Measurements from ENCODE around the gene RNF130.
A peak's percentile ranks its signal among the peaks of the same experiment; 100 is the strongest.
"Not testable (repeated sequence)": the region's sequence is repeated elsewhere in the genome, so short reads cannot be mapped to it uniquely, and the experiment has no call there.

Gene RNF130

DNA sequence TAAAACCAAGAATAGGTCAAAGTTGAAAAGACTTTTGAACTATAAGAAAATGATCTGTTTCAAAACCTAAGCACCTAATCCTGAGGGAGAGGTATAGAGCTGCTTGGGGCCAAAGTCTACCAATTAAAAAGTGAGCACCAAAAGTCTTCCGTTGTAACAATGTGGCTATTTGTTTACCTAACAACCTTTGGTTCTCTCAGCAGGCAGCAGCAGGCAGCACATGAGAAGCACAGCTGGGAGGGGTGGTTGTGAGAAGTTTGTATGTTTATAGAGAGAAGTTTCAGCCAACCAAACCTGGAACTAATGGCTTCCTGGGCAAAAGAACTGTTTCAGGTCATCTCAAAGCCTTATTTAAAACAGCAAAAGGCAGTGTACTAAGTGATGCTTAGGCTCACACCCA lies 104.1 kb downstream of the RNF130 start:
- no peak for DNase-seq (ENCODE audit: low read depth)
- no peak for TF ChIP-seq CTCF (IDR thresholded peaks at IDR 0.05; ENCODE audit: low read length, missing control alignments)

GRCh38 chr5:179964015-179964414 lies 107.5 kb downstream of the RNF130 start:
- H3K4me3 ChIP-seq (replicated peaks; ENCODE audit: low read depth, low read length): no peak overlapping the region
- no peak for TF ChIP-seq CTCF (IDR thresholded peaks at IDR 0.05; ENCODE audit: low read length, missing control alignments)
- DNase-seq (ENCODE audit: low read depth): no peak

More for the DNA sequence above, 104.1 kb downstream of the RNF130 start:
- H3K4me3 ChIP-seq (replicated peaks; ENCODE audit: low read depth, low read length): no peak overlapping the region

DNA sequence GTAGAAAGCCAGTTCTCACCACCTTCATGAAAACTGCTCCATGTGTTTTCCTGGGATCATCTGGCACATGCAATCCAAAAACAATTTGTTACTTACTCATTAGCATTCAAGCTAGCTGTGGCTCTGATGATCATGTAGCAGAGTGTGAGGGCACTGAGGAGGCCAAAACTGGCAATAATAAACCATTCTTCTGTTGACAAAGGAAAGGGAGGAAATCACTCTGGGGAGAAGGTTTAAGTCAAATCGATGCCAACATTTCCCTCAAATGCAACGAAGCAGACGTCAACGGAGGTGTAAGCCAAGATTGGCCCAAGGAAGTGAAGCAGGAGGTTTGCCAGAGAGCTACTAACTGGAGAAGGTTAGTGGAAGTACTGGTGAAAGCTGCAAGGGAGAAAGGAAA lies 108.2 kb downstream of the RNF130 start:
- peak; percentile 36 for DNase-seq (ENCODE audit: low read depth)
- TF ChIP-seq CTCF (IDR thresholded peaks at IDR 0.05; ENCODE audit: low read length, missing control alignments): no peak
- no peak overlapping the region for H3K4me3 ChIP-seq (replicated peaks; ENCODE audit: low read depth, low read length)

DNA sequence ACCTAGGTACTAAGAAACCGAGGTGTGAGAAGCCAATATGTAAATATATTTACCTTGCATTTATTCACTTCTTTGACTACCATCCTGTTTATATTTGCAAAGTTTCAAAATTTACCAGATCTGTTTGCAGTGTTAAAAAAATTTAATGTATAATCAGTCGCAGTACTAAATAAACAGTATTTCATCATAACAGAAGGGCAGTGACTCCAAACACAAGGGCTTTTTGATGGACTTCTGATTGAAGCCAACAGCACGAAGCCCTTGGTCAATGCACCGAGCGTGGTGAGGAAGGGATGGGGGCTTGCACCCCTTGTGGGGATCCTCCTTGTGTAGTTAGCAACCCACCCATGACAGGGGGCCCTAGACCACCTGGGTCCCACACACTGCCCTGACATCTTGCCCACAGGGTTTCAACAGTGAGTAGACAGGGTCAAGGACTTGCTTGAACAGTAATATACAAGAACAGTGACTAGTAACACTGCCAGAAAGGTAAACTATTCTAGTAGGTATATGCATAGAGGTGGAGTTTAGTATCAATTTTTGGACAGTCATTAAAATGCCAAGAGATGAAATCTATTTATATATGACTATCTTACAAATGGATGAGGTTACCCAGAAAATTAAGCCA lies 111.2 kb downstream of the RNF130 start:
- H3K4me3 ChIP-seq (replicated peaks; ENCODE audit: low read depth, low read length): no peak overlapping the region
- no peak for TF ChIP-seq CTCF (IDR thresholded peaks at IDR 0.05; ENCODE audit: low read length, missing control alignments)
- DNase-seq (ENCODE audit: low read depth): no peak

DNA sequence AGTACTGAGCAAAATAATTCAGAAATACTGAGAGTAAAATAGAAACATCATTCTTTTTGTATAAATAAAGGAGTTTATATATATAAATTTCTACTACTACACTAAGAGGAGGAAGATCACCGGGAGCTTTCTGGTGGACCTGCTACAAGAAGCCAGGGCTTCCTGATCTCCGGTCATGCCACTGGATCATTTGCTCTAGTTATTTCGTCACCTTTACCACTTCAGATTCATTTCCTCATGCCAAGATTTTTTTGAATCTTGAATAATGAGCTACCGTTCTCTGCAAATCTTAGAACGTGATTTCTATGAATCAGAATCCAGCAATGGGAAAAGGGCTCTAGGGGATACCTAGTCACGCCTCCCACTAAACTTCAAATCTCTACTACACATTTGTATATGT lies 111.9 kb downstream of the RNF130 start:
- no peak for DNase-seq (ENCODE audit: low read depth)
- H3K4me3 ChIP-seq (replicated peaks; ENCODE audit: low read depth, low read length): no peak overlapping the region
- no peak for TF ChIP-seq CTCF (IDR thresholded peaks at IDR 0.05; ENCODE audit: low read length, missing control alignments)

GRCh38 chr5:179959118-179959517 lies 112.4 kb downstream of the RNF130 start:
- H3K4me3 ChIP-seq (replicated peaks; ENCODE audit: low read depth, low read length); DNase-seq (ENCODE audit: low read depth): not testable (repeated sequence)

DNA sequence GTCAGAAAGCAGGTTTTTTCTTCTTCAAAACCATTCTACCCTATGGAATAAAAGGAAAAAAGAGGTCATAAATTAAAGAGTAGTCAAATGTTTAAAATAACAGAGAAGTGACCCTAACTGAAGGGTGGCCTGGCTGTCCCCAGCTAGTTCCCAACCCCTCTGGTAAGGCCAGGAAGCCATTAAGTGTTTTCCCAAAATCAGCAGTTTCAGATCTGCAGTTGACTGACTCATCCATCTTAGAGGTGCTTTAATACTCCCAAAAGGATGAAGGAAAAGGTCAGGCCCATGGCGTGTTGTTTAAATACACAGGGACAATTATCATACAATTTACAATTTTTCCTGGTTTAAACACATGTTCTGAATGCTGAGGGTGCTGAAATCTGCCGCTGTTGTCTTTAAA lies 115.9 kb downstream of the RNF130 start:
- no peak for TF ChIP-seq CTCF (IDR thresholded peaks at IDR 0.05; ENCODE audit: low read length, missing control alignments)
- H3K4me3 ChIP-seq (replicated peaks; ENCODE audit: low read depth, low read length): no peak overlapping the region
- no peak for DNase-seq (ENCODE audit: low read depth)
